Breast epithelium (tissue), 3 donors: ENCODE data around the gene UBE3C.

Source experiments
- POLR2A ChIP-seq: fragments of 450-650 bp; IDR thresholded peaks from one replicate; pipeline ENCODE4 v1.6.1; 2016; ENCODE audit warnings: antibody characterized with exemption, mild to moderate bottlenecking, moderate library complexity
- POLR2AphosphoS5 ChIP-seq, 3 donors: sonication (generic); formaldehyde crosslinking; IDR thresholded peaks; one replicate each; pipeline ENCODE4 v1.6.1; 2017; ENCODE audit warnings: antibody characterized with exemption in 3 of 3

DNA sequence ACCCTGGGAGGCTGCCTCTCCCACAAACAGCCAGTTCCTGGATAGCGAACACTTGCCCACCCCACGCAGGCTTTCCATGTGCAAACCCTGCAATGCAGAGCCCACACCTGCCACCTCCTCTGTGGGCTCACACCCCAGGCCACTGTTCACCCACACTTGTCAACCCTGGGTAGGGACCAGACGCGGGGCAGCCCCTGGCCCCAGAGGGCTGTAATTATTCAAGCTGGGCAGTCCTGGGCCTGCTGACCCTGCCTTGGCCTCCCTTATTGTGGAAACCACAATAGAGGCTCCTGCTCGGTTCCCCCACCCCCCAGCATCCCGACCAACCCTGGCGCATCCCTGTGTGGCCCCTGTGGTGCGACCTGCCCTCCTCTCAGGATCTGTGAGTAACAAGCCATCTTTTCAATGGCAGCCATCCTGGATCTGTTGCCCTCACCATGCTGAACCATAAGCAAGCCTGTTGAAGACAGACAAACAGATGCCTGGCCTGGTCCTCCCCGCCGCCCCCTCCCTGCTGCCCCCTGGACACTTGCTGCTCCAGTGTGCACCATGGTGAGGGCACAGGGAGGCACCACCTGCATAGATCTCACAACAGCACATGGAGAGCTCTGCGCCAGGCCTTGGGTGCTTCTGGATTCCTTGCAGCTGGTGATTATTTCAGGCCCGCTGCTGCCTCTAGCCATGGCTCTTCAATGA lies 15.8 kb upstream of the UBE3C start:
- no peak for TF ChIP-seq POLR2A
- no peak for TF ChIP-seq POLR2AphosphoS5 (IDR thresholded peaks at IDR 0.05)
